Fibroblast of skin of left biceps (primary cell): ENCODE data around the gene FAM124A.

ENCODE experiments used
- DNase-seq, 2 experiments: peaks; one replicate each; pipeline ENCODE4 v3.0.0-alpha.2; 2013; ENCODE audit warnings: low read depth in 2 of 2

The FAM124A gene

DNA sequence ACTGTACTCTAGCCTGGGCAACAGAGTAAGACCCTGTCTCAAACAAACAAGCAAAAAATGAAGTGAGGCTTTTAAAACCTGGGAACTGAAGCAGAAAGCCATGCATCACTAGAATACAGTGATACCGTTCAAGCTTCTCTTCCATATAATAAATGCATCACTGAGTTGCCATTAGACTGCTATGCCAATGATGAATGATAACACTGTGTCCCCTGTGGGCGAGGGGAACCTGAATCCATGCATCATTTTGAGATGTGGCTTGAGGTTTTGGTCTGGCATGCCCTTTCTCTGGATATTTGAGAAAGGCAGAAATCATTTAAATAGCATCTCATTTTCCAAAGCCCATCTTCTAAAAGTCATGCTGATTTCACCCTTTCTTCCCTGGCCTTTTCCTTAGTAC, 1.5 kb upstream of the FAM124A start:
- no peak for DNase-seq

DNA sequence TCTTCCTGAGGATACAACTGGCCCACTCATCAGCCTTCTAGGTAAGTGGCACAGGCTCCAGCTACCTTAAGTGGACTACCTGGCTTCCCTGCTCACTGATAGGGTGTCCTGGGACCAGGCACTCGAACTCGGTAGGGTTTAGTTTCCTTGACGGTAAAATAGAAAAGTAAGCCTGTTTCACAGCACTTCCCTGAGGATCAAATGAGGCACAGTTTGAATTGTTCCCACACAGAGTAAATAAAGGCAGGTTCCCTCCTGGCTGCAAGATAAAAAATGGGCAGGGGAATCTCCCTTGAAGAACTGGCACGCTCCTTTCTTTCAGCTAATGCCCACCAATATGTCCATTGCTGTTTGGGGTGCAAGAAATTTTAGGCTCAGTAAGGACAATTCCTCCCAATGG, 1.1 kb upstream of the FAM124A start:
- no peak for DNase-seq

GRCh38 chr13:51221674-51222036, 543 bp upstream of the FAM124A start:
- no peak for DNase-seq

DNA sequence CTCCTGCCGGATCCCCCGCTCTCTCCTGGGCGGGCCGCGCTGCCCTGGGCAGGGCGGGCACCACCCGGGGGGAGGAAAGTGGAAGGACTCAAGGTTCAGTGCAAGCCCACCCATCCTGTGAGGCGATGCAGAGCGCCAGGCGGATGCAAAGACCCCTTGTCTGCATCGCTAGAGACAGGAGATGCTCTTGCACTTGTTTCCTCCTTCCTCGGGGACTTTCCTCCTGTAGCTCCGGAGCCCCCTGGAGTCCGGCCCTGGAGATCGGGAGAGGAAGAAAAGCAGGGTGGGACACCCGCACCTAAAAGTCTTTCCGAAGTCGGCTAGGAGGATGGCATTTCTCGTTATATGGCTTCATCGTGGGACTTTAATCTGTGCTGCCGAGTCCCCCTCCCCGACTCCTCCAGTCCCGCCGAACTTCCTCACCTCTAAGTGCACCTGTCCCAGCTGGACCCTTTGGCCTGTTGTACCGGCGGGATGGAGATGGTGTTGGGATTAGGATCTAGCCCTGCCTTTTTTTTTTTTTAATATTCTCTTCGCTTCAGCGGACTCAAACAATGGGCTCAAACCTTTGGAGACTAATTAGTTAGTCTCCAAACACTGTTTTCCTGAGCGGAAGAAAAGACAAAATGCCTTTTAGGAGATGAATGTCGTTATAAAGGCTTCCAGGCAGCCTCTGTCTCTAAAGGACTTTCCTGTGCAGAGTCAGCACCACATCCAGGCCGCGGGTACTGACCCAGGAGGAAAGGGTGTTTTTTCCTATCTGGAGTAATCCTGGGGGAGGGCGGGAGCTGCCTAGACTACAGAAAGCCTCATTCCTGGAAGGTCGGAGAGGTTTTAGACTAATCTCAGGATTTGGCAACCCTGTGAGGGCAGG, 725 bp downstream of the FAM124A start:
- no peak for DNase-seq

DNA sequence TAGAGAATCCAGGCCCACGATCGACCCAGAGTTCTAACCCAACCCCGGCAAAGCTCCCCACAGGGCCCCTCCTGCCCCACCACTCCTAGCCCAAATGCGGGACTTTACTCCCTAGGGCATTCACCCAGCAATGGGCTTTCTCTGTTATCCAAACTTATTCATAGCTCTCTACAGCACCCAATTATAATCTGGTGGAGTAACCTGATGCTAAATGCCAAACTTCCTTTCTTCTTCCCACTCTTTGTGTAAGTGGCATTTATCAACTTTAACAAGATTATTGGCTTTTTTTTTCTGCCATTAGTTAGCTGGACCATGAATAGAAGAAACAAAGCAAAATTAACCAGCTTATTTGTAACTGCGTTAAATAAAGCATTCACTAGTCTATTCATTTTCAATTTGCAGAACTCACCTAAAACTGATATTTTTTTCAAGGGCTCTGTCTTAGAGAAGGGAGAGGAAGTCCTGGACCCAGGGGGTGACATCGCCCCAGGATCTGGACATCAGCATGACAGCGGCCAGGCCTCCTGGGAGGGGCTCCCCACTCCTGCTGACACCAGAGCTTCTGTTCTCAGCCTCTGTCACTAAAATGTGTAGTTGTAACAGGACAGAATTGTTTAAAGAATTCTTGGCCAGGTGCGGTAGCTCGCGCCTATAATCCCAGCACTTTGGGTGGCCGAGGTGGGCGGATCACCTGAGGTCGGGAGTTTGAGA, 1.5 kb downstream of the FAM124A start:
- DNase-seq = no peak

DNA sequence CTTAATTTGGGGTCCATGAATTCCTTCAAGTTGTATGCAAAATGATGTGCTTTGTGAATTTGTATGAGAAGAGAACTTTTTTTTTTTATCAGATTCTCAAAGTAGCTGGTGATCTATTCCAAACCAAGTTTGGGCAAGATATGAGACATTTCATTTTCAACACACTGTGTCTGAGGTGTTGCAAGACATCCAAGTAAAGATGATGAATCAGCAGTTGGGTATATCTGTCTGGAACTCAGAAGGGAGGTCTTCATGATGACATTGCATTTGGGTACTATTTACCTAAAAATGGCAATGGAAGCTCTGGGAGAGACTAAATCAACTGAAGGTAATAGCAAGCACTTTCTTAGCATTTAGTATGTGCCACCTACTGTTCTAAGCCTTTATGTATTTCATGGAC, 2.8 kb downstream of the FAM124A start:
- no peak for DNase-seq

- no peak for DNase-seq
Observed at GRCh38 chr13:51227404-51227803, 5.2 kb downstream of the FAM124A start.

DNA sequence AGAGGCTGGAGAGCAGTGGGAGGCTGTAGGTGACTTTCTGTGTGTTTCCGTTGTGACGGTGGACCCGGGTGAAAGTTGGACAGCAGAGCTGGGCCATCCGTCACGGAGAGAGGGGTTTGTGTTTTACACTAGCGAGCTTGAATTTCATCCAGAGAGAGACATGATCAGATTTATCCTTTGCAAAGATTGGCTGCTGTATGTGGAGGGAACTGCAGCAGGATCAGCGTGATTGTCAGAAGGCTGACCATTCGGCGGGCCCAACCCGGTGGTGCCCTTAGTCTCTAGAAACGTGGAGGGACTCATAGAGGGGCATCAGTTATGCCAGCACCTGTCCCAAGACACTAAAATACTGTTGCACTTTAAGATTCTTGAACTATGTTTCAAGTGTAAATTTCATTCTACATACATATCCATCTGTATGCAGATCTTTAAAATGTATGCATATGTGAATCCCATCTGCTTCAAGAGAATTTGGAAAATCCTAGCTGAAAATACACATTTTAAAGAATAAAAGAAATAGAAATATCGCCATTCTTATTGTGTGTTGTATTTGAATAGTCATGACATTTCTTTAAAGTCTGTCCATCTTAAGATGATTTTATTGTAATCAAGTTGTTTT, 7.0 kb downstream of the FAM124A start:
- DNase-seq = no peak

GRCh38 chr13:51229731-51230130, 7.5 kb downstream of the FAM124A start:
- DNase-seq = no peak

- DNase-seq = no peak
Observed at GRCh38 chr13:51230477-51231105, 8.4 kb downstream of the FAM124A start.

GRCh38 chr13:51231456-51231855, 9.3 kb downstream of the FAM124A start:
- no peak for DNase-seq

GRCh38 chr13:51232328-51232727, 10.1 kb downstream of the FAM124A start:
- no peak for DNase-seq

DNA sequence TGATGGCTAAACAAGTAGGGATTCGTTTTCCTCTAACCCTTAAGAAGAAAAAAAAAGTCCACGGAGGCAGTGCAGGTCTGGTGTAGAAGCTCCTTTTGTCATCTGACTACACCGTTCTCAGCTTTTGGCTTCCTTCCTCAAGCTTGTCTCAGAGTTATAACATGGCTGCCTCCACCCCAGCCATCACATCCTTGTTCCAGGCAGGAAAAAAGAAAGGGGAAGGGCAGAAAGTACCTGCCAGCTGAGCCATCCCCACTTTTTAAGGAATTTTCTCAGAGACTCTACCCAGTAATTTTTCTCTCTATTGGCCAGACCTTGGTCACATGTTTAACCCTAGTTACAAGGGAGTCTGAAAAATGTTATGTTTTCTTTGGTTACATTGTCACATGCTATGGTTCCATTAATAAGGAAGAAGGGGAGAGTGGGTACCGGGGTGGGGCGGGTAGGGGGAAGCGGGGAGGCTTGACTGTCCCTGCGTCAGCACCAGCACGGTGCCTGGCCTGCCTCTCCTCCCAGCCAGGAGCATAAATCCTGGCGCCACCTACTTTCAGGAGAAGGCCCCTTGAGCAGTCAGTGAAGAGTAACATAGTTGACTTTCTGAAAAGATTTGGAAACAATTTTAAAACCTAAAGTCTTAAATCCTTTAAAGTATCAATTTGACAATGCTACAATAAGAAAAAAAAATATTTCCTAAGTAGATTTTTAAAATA, 11.1 kb downstream of the FAM124A start:
- DNase-seq = no peak

- DNase-seq = no peak
Observed at GRCh38 chr13:51234676-51235075, 12.5 kb downstream of the FAM124A start.

DNA sequence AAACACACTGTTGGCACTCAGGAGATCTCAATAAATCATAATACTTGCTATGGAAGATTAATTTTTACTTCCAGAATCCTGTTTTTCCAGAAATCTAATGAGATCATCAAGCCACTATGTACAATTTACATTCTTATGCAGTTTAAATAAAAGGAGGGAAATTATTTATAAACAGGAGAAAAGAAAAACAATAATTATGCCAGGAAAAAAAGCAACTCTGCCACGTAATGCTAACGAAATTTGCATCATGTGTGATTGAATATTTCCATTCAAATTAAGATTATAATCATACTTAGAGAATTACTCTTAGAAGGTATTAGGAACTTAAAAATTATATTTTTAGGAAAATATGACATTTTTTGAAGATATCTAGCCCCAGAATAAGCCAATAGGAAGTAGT, 13.0 kb downstream of the FAM124A start:
- no peak for DNase-seq

DNA sequence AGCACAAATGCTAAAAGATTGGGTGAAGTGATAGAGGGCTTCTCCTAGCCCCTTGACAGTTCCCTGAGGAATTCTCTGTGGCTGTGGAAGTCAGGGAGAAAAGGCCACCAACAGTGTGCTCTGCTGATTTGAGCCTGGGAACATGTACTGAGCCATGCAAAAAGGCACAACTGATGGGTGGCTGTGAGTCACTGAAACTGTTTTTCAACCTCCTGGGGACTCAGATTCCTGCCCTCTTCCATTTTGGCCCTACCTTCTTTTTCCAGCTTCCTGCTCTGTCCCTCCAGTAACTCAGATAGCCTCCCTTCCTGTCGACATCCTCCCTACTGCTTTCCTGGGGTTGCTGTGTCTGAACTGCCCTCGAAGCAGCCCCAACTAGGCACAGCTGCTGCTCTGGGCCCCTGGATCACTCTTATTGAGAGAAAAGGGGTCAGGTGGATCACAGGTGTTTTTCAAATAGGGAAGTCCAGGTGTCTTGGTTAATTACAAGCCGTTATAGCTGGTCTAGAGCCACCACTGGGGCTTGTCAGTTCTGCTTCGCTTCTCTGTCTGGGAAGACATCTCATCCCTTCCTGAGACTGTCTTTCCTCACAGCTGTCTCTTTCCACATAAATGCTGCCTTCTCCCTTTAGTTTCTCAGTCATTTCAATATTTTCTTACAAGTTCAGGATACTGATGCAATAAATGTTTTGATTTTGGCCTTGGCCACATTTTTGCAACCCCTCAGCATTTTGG, 13.7 kb downstream of the FAM124A start:
- DNase-seq = no peak

DNA sequence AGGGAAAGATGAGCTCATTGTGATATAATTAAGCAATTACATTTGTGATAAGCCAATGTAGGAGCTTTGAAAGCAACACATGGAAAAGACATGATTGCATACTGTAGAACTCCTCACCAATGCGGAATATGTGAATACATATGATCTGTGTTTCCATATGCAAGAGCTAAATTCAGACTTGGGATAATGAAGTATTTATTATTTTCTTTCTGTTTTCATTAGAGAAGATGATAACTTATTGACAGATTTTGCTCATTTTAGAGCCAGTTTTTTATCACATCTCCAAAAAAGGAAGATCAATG, 14.2 kb downstream of the FAM124A start:
- DNase-seq = no peak

- no peak for DNase-seq
Observed at GRCh38 chr13:51237386-51237785, 15.2 kb downstream of the FAM124A start.

DNA sequence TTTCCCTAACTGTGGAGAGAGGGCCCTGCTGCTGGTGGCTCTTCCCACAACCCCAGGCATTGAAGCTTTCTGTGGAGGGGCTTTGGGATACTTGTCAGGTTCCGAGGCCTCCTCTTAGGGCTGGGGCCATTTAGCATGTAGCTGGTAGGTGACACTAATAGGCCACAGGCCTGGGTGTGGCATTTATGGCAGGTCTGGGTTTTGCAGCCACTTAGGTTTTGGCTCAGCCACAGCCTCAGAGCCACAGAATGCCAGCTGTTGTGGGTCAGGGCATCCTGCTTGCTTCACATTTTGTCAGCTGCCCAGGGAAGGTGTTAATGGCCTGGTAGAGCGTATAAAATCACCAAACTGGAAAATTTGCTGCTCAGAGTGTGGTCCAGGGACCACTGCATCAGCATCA, 15.7 kb downstream of the FAM124A start:
- DNase-seq = no peak

DNA sequence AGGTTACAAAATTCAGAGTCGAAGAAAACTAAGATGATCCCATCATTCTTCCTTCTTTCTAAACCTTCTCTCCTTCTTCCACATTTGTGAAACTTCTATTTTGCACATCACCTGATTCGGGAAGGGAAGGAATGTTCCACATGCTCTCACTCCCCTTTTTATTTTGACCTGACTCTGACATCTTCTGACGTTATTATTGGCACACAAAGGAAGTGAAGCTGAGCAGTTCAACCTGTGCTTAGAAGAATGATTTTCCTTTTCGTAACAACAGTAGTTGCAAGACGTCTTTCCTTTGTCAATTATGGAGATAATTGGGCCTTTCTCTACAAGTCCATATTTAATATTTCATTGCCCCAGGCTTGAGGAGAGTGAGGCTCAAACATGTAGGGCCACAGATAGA, 18.0 kb downstream of the FAM124A start:
- DNase-seq = no peak

GRCh38 chr13:51240958-51241357, 18.8 kb downstream of the FAM124A start:
- no peak for DNase-seq
